Mucosa of rectum (tissue), 2 donors: ENCODE measurements around the gene PAPSS2.

ENCODE experiments used
- H3K27ac ChIP-seq, 2 donors: one replicate each; pipeline ENCODE4 v1.7.0; 2013; ENCODE audit warnings: inconsistent platforms in 2 of 2, low read depth in 2 of 2, low read length in 2 of 2
- H3K27me3 ChIP-seq, 2 donors: one replicate each; pipeline ENCODE4 v1.7.0; 2013; ENCODE audit warnings: low read length in 2 of 2; ENCODE audit not compliant: control insufficient read depth in 2 of 2, insufficient read depth in 2 of 2
- H3K36me3 ChIP-seq, 2 donors: one replicate each; pipeline ENCODE4 v1.7.0; 2013; ENCODE audit warnings: low read length in 2 of 2; ENCODE audit not compliant: control insufficient read depth in 2 of 2, insufficient read depth in 2 of 2
- H3K4me1 ChIP-seq, 2 donors: one replicate each; pipeline ENCODE4 v1.7.0; 2013; ENCODE audit warnings: low read length in 2 of 2, mild to moderate bottlenecking in 1 of 2; ENCODE audit not compliant: control insufficient read depth in 2 of 2, insufficient read depth in 2 of 2
- H3K4me3 ChIP-seq, 2 donors: one replicate each; pipeline ENCODE4 v1.7.0; 2013; ENCODE audit warnings: low read length in 2 of 2
- H3K9ac ChIP-seq, 2 donors: one replicate each; pipeline ENCODE4 v1.7.0; 2013; ENCODE audit warnings: low read length in 2 of 2, low read depth in 1 of 2, mild to moderate bottlenecking in 1 of 2
- H3K9me3 ChIP-seq, 2 donors: one replicate each; pipeline ENCODE4 v1.7.0; 2013; ENCODE audit warnings: low read length in 2 of 2; ENCODE audit not compliant: control insufficient read depth in 2 of 2
- donor health status: healthy.
- donor health status: Normal muscosa, but diverticular disease.

The PAPSS2 gene

DNA sequence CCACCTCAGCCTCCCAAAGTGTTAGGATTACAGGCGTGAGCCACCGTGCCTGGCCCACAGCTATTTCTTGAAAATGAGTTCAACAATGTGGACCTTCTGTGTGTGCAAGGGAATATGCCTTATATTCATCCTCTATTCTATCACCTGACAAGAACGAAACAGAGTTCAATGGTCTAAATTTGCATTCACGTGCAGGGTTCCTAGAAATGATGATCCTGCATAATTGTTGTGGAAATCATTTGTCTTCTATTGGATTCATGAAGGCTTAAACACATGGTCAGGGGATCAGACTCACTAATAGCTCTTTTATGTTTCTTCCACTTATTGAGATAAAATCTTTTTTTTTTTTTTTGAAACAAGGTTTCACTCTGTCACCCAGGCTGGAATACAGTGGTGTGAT is 23.7 kb downstream of the PAPSS2 start:
- no peaks in the 10 kb centered on the region for H3K9me3 ChIP-seq
- no peaks in the 10 kb centered on the region for H3K27me3 ChIP-seq
- no peak overlapping the region for H3K27ac ChIP-seq
- peaks cover 2 to 3% of the 10 kb centered on the region in 2 donors for H3K4me1 ChIP-seq
- H3K36me3 ChIP-seq = peaks cover 0 to 5% of the 10 kb centered on the region in 2 donors
- H3K9ac ChIP-seq = no peak overlapping the region
- H3K4me3 ChIP-seq = no peak overlapping the region

GRCh38 chr10:87684001-87684638 is 24.4 kb downstream of the PAPSS2 start:
- Histone ChIP-seq H3K9me3 (no peaks in the 10 kb centered on the region), H3K4me3 (no peak overlapping the region), H3K36me3 (peaks cover 0 to 5% of the 10 kb centered on the region in 2 donors), H3K27ac (no peak overlapping the region), H3K27me3 (no peaks in the 10 kb centered on the region), H3K4me1 (peaks cover 2 to 3% of the 10 kb centered on the region in 2 donors), H3K9ac (no peak overlapping the region)

DNA sequence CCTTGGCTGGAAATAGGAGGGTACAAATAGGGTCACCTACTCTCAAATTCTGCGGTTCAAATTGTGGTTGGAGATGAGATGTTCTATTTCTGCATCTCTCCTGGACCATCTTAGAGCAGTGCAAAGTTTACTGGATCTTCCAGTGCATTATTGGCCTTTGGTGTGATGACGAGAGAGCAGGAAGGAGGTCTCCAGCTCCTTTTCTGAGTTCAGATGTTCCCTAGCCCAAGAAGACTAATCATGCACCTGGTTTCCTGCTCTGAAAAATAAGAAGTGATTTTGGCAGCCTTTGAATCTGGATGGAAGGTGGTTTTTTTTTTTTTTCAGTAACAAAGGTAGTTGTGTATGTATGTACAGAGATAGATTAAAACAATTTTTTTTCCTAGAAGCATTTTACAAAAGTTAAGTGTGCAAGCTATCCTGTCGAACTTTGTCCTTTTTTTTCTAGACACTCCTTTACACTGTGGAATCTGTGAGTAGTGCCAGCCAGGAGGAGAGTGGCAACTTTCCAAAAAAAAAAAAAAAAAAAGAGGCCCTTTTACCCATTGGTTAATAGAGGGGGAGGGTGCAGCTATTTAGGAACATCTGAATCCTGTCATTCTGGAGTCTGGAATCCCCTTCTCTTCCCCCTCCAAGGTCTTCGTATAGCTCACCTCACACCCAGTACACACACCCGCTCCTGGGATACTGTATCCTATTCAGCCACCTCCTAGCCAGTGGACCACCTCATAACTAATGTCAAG is 26.3 kb downstream of the PAPSS2 start:
- Histone ChIP-seq H3K27me3 (no peaks in the 10 kb centered on the region), H3K4me1 (peaks cover 2 to 3% of the 10 kb centered on the region in 2 donors), H3K9ac (no peak overlapping the region), H3K36me3 (peaks cover 0 to 5% of the 10 kb centered on the region in 2 donors), H3K4me3 (no peak overlapping the region), H3K27ac (peak overlapping the region in 1 of 2 donors; percentile 48), H3K9me3 (no peaks in the 10 kb centered on the region)

- Histone ChIP-seq H3K4me1 (peaks cover 32 to 42% of the 10 kb centered on the region in 2 donors), H3K9ac (no peak overlapping the region), H3K4me3 (no peak overlapping the region), H3K9me3 (no peaks in the 10 kb centered on the region), H3K27me3 (no peaks in the 10 kb centered on the region), H3K36me3 (no peaks in the 10 kb centered on the region), H3K27ac (no peak overlapping the region)
Observed at GRCh38 chr10:87691506-87692070, 31.9 kb downstream of the PAPSS2 start.

DNA sequence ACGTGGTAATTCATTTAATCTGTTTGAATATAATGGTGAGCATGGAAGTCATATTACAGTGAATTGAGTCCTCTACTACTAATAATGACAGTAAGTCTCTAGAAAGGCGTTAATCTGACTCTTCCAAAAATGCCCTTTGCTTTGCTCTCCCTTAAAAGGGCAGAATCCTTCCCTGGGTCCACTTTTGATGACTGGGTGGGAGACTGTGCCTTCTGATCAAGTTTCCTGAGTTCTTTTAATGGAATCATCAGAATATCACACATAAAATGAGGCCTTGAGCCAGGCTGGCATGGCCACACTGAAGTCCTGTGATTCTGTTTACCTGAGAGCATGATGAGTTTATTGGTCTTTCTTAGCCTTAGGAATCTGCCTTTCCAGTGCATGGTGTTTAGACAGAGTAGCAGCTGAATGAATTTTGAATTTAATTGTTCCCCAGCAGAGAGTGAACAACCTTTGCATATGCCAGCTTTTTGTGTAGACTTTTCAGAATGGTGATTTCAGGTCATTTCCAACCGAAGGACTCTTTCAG is 33.3 kb downstream of the PAPSS2 start:
- Histone ChIP-seq H3K9ac (no peak overlapping the region), H3K4me3 (no peak overlapping the region), H3K9me3 (no peaks in the 10 kb centered on the region), H3K27ac (peak overlapping the region in 1 of 2 donors; percentile 82), H3K27me3 (no peaks in the 10 kb centered on the region), H3K36me3 (no peaks in the 10 kb centered on the region), H3K4me1 (peaks cover 39 to 55% of the 10 kb centered on the region in 2 donors)

DNA sequence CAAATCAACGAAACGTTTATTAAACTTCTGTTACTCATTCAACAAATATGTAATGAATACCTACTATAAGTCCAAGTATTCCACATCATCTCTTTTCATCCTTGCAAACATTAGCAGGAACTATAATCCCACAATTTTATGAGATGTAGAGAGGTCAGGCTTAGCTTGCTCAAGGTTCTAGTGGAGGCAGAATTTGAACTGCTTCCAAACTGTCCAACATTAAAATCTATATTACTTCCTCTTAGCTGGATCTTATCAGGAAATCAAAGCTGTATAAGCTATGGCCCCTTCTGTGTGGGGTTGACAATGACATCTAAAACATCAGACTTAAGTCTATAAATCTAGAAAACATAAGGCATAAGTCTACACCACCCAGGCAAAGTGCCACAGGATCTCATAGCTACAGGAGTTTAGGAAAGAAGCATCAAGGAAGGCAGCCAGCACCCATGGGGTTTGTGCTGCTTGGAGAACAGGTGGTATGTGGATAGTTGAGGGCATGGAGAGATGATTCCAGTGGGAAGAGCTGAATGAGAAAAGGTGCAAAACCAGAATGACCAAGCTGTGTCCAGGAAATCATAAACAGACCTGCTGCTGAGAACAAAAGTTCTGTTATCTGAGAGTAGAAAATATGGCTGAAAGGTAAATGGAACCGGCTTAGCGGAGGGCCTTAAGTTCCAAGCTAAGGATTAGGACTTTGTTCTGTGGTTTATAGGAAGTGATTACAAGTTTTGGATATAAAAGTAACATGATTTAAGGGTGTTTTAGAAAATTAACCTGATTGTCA is 34.5 kb downstream of the PAPSS2 start:
- H3K4me3 ChIP-seq = peak overlapping the region; percentile 3 to 46
- H3K27me3 ChIP-seq = no peaks in the 10 kb centered on the region
- peak overlapping the region; percentile 80 to 82 for H3K27ac ChIP-seq
- H3K4me1 ChIP-seq = peaks cover 39 to 55% of the 10 kb centered on the region in 2 donors
- H3K9me3 ChIP-seq = no peaks in the 10 kb centered on the region
- H3K9ac ChIP-seq = peak overlapping the region in 1 of 2 donors; percentile 6
- H3K36me3 ChIP-seq = no peaks in the 10 kb centered on the region

DNA sequence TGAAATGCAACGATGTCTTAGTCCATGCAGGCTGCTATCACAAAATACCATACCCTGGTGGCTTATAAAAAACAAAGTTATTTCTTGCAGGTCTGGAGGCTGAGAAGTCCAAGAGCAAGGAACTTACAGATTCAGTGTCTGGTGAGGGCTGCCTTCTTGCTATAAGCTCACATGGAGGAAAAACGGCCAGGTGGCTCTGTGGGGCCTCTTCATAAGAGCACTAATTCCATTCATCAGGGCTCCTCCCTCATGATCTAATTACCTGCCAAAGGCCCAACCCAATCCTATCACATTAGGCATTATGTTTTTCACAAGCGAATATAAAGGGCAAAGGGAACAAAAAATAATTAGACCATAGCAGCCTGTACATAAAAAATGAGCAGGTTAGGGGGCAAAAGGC is 35.4 kb downstream of the PAPSS2 start:
- no peaks in the 10 kb centered on the region for H3K36me3 ChIP-seq
- peak overlapping the region; percentile 80 to 82 for H3K27ac ChIP-seq
- H3K9ac ChIP-seq = peak overlapping the region; percentile 6 to 34
- no peaks in the 10 kb centered on the region for H3K27me3 ChIP-seq
- no peaks in the 10 kb centered on the region for H3K9me3 ChIP-seq
- peak overlapping the region; percentile 32 to 46 for H3K4me3 ChIP-seq
- peaks cover 39 to 55% of the 10 kb centered on the region in 2 donors for H3K4me1 ChIP-seq

DNA sequence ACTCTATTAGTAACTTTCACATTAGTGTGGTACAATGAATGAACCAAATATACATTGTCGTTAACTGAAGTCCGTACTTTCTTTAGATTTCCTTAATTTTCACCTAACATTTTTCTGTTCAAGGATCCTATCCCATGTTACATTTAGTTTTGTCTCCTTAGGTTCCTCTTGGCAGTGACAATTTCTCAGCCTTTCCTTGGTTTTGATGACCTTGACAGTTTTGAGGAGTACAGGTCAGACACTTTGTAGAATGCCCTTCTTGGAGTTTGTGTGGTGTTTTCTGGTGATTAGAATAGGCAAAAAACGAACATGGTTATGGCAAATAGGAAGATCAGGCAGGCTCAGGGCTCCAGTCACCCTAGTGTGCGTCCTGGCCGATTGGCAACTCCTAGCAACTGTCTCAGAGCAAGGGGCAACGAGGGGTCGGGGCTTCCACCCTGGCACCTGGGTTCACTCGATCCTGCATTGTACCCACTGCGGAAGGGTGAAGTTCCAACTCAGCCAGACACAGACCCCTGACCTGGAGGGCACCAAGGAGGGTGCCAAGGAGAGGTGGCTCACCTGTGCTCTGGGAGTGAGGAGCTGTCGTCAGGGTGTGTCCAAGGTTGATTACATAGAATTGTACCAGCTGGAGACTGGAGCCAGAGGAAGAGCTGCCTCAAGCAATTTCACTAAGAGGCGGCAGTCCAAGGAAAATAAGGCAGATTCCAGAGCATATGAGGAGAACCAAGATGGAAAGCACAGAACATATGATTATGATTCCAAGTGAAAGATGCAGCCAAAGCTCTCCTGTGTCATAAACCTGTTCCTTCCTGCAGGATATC is 37.5 kb downstream of the PAPSS2 start:
- H3K27ac ChIP-seq = peak overlapping the region; percentile 18 to 56

GRCh38 chr10:87700031-87700796 is 40.5 kb downstream of the PAPSS2 start:
- Histone ChIP-seq H3K27me3 (no peaks in the 10 kb centered on the region), H3K36me3 (no peaks in the 10 kb centered on the region), H3K4me3 (no peak overlapping the region), H3K9ac (no peak overlapping the region), H3K9me3 (no peaks in the 10 kb centered on the region), H3K4me1 (peaks cover 16 to 38% of the 10 kb centered on the region in 2 donors), H3K27ac (no peak overlapping the region)

More for the DNA sequence above, 37.5 kb downstream of the PAPSS2 start:
- Histone ChIP-seq H3K9me3 (no peaks in the 10 kb centered on the region), H3K4me3 (no peak overlapping the region), H3K36me3 (no peaks in the 10 kb centered on the region), H3K9ac (peak overlapping the region in 1 of 2 donors; percentile 6), H3K27me3 (no peaks in the 10 kb centered on the region), H3K4me1 (peaks cover 35 to 60% of the 10 kb centered on the region in 2 donors)
